Activated CD8-positive, alpha-beta memory T cell treated with anti-CD3 and anti-CD28 coated beads, Interleukin-2, amount 50 U/mL, for 48 hours (primary cell): ENCODE measurements around the gene DTX4.
"Not testable (repeated sequence)": the region's sequence is repeated elsewhere in the genome, so short reads cannot be mapped to it uniquely, and the experiment has no call there.

ENCODE experiments used
- DNase-seq: peaks from one replicate; pipeline ENCODE4 v3.0.0-alpha.2; 2020

The DTX4 gene

DNA sequence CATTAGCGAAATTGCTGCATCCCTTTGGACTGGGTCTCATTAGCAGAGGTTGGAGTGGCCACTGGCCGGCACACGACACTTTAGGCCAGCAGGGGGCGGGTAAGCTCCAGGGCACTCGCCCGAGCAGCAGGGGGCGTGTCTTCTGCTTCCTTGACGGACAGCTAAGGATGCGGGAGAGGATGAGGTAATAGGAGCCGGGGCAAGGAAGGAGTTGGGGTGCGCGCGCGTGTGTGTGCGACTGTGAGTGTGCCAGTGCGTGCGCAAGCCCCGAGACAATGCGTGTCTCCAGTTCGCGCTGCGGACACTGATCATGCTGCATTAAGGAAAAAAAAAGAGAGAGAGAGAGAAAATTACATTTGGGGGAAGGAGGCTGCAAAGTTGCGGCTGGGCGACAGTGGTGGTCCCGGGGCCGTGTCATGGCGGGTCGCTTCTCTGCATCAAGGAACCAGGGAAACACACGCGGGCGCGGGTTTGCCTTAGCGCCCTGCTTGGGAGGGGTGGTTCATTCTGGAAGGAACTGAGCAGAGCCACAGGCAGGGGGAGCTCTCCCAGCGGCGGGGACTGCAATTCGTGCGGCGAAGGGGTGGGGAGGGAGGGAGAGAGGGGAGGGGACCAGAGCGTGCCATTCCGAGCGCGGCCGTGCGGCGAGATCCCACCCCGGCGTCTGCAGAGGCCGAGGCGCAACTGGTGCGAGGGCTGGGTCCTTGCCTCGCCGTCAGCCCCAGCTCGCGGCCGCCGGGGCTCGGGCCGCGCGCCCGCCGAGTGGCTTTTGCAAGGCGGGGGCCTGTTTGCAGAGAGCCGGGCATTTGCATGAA lies at the start of gene DTX4:
DTX4 (plus strand) TSS at position 625 of the 815 bp plus-strand sequence. CDS start 464 bp downstream, outside the sequence.
- peak; percentile 92 for DNase-seq

DNA sequence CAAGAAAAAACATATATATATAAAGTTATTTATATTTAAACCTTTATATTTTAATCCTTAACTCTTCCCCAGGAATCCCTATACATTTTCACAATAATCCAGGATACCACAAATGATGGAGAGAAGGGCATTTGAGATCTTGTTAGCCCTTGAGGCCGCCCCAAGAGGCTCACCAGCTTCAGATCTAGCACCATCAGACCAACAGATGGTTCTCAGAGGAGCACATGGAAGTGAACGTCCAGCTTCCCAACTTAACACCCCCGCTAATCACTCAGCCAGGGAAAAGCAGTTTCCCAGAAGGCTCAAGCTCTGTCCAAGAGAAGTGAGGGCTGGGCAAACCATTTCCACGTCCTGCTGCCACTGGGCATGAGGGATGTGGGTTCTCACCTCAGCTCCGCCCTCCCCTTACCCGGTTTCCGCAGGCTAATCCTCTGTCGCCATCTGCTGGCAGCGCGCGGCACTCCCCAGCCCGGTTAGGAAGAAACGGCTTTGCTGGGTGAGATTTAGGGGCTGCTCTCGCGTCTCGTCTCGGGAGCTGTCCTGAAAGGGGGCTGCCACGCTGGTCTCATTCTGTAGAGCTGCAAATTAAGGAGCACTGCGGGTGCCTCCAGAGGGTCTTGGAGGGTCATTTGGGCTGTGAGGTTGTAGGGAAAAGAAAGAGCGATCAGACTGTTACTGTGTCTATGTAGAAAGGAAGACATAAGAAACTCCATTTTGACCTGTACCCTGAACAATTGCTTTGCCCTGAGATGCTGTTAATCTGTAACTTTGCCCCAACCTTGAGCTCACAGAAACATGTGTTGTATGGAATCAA lies 36.1 kb upstream of the DTX4 start:
- DNase-seq: peak; percentile 96

DNA sequence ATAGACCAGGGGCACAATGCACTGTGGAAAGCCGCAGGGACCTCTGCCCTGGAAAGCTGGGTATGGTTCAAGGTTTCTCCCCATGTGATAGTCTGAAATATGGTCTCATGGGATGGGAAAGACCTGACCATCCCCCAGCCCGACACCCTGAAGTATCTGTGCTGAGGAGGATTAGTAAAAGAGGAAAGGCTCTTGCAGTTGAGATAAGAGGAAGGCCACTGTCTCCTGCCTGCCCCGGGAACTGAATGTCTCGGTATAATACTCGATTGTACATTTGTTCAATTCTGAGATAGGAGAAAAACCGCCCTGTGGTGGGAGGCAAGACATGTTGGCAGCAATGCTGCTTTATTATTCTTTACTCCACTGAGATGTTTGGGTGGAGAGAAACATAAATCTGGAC lies 35.4 kb upstream of the DTX4 start:
- DNase-seq: not testable (repeated sequence)

DNA sequence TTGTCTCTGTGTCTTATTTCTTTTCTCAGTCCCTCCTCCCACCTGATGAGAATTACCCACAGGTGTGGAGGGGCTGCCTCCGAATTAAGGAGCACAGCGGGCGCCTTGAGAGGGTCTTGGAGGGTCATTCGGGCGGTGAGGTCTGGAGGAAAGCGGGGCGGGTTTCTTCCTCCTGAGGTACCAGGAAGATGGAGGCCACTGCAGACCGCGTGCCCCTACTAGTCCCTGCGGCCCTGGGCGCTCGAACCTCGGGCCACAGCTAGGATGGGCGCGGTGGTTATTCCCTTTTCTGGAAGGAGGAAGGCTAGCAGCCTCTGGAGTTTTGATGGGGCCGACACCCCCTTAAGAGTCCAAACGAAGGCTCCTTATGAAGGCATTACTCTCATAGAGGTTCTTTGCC lies 34.7 kb upstream of the DTX4 start:
- DNase-seq: no peak

DNA sequence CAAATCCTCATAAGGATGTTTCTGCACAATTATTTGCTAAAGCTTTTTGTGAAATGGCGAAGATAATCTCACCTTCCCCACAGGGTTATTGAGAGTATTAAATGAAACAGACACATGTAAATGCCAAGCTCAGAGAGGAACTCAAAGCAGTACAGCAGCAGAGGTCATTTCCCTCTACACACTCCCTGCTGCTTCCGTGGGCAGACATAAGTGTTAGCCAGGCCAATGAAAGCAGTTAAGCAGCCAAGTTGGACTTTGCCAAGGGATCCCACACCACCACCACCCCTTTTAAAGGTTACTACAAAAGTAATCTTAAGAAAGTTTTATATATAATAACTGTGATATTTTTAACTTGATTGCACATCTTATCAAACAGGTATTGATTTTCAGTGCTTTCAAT lies 33.3 kb upstream of the DTX4 start:
- DNase-seq: no peak

DNA sequence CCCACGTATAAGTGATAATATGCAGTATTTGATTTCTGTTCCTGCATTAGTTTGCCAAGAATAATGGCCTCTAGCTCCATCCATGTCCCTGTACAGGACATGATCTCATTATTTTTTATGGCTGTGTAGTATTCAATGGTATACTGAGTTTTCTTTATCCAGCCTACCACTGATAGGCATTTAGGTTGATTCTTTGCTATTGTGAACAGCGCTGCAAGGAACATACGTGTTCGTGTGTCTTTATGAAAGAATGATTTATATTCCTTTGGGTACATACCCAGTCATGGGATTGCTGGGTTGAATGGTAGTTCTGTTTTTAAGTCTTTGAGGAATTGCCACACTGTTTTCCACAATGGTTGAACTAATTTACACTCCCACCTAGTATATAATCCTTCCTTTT lies 30.7 kb upstream of the DTX4 start:
- no peak for DNase-seq

DNA sequence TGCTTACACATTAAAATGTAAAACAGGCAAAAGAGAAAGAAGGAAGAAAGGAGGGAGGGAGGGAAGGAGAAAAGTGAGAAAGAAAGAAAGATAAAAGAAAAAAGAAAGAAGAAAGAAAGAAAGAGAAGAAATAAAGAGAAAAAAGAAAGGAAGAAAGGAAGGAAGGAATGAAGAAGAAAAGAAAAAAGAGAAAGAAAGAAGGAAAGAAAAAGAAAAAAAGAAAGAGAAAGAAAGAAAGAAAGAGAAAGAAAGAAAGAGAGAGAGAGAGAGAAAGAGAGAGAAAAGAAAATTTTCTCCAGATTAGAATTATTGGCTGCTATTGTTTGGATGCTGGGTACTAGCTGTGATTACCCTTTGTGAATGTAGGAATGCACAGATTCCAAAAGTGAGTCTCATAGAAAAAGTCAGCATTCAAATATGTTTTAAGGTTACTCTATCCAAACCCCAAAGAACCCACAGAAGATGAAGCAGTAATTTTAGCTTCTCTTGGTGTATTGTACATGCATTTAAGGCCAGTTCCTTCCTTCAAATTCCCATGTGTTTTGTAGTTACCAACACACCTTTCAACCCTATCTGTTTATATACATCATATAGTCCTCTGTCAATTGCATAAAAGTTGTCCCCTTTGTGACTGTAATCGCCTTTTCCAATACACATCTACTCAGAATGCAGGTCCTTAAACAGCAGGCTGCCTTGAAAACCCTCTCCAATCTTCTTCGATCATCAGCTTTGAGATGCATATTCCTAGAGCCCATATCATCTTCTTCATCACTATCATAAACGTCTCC lies 30.1 kb upstream of the DTX4 start:
- no peak for DNase-seq

DNA sequence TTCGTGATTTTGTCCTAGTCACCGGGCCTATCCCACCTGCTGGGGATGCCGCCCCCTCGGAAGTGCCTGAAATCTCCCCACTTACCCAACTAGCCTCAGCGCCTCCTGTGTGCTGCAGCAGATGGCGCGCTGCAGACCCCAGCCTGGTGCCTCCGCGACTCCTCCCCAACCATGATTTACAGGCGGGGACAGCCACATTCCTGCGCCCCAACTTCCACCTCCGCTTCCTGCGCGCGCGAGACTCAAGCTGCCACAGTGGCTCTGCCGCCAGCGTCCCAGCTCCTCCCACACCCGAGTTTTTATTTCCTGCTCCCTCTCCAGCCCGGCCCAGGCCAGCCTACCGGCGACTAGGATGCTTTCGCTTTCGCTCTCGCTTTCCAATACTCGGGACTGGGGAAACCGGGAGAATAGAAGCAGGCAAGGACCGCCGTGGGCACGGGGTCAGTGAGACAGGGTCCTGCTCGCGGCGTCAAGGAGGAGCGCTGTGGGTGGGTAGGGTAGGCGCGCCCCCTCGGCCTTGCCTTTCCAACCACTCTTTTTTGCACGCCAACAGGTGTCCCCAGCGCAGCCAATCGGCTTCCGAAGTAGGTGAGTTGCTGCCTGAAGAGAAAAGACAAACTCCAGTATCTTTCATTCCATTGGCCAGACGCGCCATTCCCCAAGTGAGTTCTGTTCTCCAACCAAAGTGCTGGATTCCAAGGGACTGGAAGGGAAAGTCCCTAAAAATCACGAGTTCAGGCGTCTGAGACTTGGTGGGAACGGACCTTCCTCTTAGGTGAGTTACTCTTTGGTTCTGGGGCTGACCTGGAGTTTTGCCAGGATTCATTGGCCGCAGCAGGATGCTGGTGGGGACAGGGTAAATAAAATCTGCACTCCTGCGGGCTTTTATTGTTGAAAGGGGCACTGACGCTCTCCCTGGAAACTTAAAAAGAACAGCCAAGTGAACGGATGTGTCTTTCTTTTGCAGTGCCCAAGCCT lies 29.1 kb upstream of the DTX4 start, which contains the start of gene FAM111A:
FAM111A (plus strand) TSS at position 327 of the 978 bp plus-strand sequence. CDS start 6,017 bp downstream, outside the sequence.
- DNase-seq: peak; percentile 87

DNA sequence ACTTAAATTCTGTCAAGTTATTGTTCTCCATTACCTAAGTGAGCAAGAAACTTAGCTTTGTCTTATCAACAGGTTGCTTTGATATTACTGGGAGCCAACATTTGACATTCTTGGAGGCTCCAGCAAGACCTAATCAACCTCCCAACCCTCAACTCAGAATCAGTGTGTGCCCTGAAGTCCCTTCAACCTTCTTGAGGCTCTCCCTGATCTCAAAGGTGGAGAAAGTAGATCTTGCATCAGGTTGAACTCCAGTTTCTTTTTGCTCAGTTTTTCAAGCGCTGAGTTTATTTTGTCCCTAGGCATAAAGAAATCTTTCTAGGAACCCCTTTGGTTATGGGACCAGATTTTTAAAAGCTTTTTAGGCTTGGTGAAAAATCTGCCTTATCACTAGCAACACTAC lies 27.8 kb upstream of the DTX4 start:
- DNase-seq: no peak

DNA sequence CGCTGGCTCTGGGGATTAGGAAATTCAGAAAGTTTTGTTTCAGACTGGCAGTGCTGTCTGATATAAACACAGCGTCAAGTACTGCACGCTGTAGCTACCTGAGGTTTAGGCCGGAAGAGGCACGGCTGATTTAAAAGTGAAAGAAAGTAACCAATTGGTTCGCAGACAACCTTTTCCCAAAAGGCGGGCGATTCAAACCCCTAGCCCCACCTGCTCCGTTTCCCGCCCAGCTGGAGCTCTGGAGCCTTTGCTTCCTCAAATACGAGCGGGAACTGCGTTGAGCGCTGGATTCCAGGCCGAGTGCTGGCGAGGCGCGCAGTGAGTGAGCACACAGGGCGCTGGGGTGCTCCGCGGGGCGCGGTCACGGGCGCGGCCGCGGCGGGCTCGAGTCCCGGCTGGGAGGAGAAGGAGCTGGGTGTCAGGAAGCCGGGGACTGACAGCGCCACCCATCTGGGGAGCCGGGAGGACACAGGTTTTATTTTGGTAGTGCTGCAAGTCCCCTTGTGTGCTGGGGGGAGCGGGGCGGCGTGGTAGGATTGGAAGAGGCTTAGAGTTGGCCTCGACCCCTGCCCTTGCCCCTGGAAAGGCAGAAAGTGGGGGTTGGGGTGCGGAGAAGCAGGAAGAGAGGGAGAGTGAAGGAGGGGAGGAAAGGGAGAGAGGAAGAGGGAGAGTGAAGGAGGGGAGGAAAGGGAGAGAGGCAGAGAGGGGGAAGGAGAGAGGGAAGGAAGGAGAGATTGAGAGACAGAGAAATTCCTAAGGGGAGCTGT lies 27.2 kb upstream of the DTX4 start:
- peak; percentile 81 for DNase-seq

DNA sequence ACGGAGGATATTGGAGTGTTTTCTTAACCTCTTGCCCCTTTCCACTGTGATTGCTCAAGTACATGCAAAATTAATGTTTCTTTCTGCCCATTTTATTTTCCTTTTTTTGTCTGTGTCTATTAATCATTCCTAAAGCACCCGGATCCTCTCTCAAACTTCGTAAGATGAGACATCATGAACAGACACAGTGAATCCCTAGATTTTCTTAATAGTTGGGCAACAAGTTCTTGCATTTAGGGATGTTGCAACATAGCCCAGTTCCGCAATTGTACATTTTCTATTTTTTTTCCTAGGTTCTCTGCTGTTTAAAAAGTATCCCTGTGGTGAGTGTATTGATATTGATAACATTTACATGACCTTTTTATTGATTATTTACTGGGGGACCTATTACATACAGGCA lies 26.4 kb upstream of the DTX4 start:
- no peak for DNase-seq

DNA sequence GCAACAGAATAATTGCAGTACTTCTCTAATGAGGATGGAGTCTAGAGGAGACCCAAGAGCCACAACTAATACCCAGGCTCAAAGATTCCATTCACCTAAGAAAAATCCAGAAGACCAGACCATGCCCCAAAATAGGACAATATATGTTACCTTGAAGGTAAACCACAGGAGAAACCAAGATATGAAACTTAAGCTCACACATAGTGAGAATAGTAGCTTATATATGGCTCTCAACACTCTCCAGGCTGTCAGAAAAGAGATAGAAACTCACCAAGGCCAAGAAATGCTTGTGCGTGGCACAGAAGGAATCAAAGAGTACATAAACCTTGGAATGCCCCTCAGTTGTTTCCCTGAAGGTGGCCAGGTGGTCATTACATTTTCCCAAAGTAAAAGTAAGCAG lies 20.2 kb upstream of the DTX4 start:
- DNase-seq: no peak

DNA sequence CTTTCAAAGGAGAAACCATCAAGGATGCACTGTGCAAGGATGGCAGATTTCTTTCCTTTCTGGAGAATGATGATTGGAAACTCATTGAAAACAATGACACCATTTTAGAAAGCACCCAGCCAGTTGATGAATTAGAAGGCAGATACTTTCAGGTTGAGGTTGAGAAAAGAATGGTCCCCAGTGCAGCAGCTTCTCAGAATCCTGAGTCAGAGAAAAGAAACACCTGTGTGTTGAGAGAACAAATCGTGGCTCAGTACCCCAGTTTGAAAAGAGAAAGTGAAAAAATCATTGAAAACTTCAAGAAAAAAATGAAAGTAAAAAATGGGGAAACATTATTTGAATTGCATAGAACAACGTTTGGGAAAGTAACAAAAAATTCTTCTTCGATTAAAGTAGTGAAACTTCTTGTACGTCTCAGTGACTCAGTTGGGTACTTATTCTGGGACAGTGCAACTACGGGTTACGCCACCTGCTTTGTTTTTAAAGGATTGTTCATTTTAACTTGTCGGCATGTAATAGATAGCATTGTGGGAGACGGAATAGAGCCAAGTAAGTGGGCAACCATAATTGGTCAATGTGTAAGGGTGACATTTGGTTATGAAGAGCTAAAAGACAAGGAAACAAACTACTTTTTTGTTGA lies 19.5 kb upstream of the DTX4 start:
- DNase-seq: no peak

DNA sequence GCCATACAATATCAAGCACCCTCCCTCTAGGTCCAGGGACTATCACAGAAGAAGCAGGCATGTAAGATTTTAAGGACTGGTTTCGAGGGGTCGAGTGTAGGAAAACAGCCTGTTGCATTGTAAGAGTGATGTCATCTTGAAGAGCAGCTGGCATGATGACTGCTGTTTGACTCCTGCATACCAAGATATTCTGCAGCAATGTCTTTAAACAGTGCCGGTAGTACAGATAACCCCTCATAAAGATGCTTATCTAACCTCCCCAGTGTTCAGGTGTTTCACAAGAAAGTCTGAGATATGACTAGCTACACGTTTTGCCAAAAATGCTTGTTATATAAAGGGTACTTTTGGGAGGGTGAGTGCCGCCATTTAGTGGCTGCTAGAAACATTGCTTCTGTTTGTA lies 17.3 kb upstream of the DTX4 start:
- DNase-seq: no peak

DNA sequence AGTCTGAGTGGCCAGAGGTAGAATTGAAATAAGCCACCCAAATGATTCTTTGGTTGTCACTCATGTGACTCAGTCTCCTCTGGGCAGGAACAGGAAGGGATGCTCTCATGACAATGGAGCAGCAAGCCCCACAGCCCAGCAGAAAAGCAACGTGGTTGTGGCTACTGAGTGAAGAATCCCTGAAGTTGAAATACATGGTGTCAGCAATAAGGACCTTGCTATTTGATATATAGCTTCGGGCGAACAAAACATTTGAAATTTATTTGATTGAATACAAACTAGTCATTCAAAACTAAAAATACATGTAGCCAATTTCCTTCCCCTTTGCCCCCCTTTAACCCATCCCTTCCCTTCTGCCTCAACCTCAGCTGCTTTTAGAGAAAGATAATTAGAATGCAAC lies 14.5 kb upstream of the DTX4 start:
- no peak for DNase-seq

DNA sequence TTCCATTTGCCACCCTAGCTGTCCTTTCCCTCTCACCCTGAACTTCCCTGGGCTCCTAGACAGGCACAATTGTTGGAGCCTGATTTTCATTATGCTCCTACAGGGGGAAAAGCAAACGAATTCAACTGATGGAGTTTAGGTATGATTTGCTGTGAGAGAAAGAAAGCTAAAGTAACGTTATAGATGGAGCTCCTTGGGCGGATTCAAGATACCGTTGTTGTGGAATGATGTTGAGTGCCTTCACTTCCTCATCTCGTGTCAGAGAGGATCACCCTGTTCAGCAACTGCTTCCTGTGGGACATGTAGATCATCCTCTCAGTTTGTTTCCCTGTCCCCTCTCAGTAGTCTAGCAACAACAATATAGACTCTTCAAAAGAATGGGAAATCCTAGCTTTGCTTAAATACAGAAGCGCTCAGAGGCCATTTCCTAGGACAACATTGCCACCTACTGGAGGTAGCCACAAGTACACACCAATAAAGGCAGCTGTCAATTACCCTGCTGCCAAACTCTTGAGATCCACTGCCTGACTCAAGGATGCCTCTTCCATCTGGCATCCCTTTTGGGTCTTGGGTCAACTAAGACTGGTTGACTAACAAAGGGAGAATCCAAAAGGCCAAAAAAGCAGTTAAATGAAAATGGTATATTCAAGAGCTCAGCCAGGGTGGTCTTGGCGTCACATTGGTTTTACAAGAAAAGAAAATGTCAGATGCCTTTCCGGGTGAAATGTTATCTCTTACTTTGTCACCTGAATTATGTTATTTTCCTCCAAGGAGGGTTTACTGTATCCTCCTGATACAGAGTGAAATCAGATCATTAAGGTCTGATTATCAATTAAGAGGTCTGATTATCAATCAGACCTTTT lies 13.5 kb upstream of the DTX4 start:
- DNase-seq: no peak

DNA sequence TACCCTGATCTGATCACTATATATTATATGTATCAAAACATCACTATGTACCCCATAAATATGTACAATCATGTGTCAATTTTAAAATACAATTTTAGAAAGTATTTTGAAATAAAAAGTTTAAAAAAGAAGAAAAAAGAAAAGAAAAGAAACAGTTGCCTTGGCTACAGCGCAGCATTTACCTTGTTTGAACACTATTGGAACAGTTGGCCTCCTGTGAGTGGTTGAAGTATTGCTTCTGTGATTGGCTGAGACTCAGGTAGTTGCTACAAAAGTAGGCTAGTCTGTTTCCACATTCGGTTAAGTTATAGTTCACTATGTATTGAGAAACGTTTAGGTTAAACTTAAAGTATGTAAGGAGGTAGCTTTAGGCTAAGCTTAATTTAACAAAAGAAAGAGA lies 7.9 kb upstream of the DTX4 start:
- no peak for DNase-seq

DNA sequence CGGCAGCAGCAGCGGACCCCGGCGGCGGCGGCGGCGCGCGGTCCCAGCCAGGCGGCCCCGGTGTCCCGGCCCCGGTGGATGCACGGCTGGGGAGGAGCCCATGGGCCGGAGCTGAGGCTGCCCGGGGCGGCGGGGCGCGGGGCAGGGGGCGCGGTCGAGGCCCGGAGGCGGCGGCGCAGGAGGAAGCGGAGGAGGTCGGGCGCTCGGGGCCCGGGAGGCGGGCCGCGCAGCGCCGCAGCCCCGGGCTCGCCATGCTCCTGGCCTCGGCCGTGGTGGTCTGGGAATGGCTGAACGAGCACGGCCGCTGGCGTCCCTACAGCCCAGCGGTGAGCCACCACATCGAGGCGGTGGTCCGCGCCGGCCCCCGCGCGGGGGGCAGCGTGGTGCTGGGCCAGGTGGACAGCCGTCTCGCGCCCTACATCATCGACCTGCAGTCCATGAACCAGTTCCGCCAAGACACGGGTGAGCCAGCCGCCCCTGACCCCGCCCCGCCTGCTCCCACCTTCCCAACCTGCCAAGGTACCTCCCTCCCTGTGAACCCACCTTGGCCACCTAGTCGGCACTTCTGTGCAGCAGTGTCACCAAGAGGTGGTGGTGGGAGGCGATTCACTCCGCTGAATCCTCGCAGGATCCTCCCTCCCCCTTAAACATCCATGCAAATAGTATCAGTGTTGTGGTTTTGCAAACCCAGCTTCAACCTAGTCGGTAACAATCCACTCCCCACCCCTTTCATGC lies 580 bp downstream of the DTX4 start:
- peak; percentile 58 for DNase-seq
